Measurements from ENCODE around the gene B3GAT1.

DNA sequence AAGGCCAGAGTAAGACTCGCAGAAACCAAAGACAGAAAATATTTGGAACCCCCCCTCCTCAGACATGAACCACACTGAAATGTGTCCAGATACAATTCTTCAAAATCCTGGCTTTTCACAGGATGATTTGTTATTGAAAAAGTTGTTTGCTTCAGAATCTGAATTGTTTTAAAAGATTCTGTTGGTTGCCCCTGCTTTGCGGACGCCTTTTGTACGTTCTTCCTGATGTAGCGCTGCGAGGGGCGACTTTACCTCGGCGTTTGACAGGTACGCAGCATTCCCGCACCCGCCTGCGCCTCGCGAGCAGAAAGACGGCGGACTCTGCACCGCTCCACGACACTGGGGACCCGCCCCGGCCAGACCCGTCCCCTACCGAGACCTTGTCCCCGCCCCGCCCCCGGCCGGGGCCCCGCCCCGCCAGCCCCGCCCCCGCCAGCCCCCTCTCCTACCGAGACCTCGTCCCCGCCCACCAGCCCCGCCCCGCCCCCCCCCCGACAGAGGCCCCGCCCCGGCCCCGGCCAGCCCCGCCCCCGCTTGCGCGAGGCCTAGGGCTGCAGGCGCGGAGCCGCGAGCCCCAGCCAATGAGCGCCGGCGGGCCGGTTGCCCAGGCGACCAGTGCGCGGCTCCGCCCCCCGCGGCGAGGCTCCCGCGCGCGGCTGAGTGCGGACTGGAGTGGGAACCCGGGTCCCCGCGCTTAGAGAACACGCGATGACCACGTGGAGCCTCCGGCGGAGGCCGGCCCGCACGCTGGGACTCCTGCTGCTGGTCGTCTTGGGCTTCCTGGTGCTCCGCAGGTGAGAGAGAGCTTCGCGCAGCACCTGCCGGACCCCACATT, 80.5 kb downstream of the B3GAT1 start, which contains the start of gene GLB1L2:
- TF ChIP-seq, protein P1, sequence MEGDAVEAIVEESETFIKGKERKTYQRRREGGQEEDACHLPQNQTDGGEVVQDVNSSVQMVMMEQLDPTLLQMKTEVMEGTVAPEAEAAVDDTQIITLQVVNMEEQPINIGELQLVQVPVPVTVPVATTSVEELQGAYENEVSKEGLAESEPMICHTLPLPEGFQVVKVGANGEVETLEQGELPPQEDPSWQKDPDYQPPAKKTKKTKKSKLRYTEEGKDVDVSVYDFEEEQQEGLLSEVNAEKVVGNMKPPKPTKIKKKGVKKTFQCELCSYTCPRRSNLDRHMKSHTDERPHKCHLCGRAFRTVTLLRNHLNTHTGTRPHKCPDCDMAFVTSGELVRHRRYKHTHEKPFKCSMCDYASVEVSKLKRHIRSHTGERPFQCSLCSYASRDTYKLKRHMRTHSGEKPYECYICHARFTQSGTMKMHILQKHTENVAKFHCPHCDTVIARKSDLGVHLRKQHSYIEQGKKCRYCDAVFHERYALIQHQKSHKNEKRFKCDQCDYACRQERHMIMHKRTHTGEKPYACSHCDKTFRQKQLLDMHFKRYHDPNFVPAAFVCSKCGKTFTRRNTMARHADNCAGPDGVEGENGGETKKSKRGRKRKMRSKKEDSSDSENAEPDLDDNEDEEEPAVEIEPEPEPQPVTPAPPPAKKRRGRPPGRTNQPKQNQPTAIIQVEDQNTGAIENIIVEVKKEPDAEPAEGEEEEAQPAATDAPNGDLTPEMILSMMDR (IDR thresholded peaks at IDR 0.05), result no peak
- TF ChIP-seq POLR2A (IDR thresholded peaks at IDR 0.05), result no peak
